NB4 (cell line): ENCODE data around the gene KNSTRN.
A peak's percentile ranks its signal among the peaks of the same experiment; 100 is the strongest.

Experiments
- DNase-seq: peaks from one replicate; pipeline ENCODE4 v3.0.0; 2010; ENCODE audit warnings: low read depth
- H3K4me3 ChIP-seq: one replicate; pipeline ENCODE4 v1.5.1; 2011; ENCODE audit warnings: mild to moderate bottlenecking, low read depth, low read length, moderate library complexity
- CTCF ChIP-seq: IDR thresholded peaks from one replicate; pipeline ENCODE4 v1.5.1; 2012; ENCODE audit warnings: low read depth, low read length
- MAX ChIP-seq: IDR thresholded peaks from 2 replicates; pipeline ENCODE4 v1.6.1; 2011; ENCODE audit warnings: low read depth, low read length
- MYC ChIP-seq: IDR thresholded peaks from 2 replicates; pipeline ENCODE4 v1.6.1; 2011; ENCODE audit warnings: low read depth, low read length
- POLR2A ChIP-seq: IDR thresholded peaks from 2 replicates; pipeline ENCODE4 v1.6.1; 2011; ENCODE audit warnings: mild to moderate bottlenecking; ENCODE audit not compliant: insufficient read length; ENCODE audit errors: extremely low read depth

The KNSTRN gene

GRCh38 chr15:40397688-40398412 lies 15.3 kb downstream of the KNSTRN start:
- no peak overlapping the region for H3K4me3 ChIP-seq
- TF ChIP-seq POLR2A (no peak), MAX (no peak), MYC (no peak), CTCF (no peak)
- no peak for DNase-seq

GRCh38 chr15:40398413-40398873 lies 15.9 kb downstream of the KNSTRN start:
- DNase-seq: peak; percentile 93
- no peak for TF ChIP-seq CTCF
- peak; percentile 91 for TF ChIP-seq MAX
- TF ChIP-seq MYC: peak; percentile 92
- TF ChIP-seq POLR2A: no peak

GRCh38 chr15:40399370-40399769 lies 16.8 kb downstream of the KNSTRN start:
- TF ChIP-seq MYC: no peak
- no peak for TF ChIP-seq POLR2A
- TF ChIP-seq CTCF: no peak
- no peak for TF ChIP-seq MAX
- no peak for DNase-seq
- H3K4me3 ChIP-seq: no peak overlapping the region

More at GRCh38 chr15:40398413-40398873, 15.9 kb downstream of the KNSTRN start:
- no peak overlapping the region for H3K4me3 ChIP-seq

- DNase-seq: peak; percentile 97
- H3K4me3 ChIP-seq: peak within 1 kb of the TSS; percentile 79
- peak; percentile 79; the same call in 1 of the 2 replicates for TF ChIP-seq MYC
- peak; percentile 97 for TF ChIP-seq POLR2A
- peak; percentile 71 for TF ChIP-seq MAX
- no peak for TF ChIP-seq CTCF
Observed at GRCh38 chr15:40405501-40406381, 23.2 kb downstream of the KNSTRN start, which contains the start of gene IVD. Gene IVD, plus strand, starts transcription at chr15:40405795. Its CDS starts 33 bp downstream, at chr15:40405828.

- H3K4me3 ChIP-seq: peak overlapping the region; percentile 23
- no peak for TF ChIP-seq POLR2A
- no peak for TF ChIP-seq MAX
- TF ChIP-seq MYC: no peak
- TF ChIP-seq CTCF: no peak
- DNase-seq: peak; percentile 28
Observed at GRCh38 chr15:40407330-40407990, 24.9 kb downstream of the KNSTRN start.
